Left renal pelvis (tissue), 4 donors: ENCODE measurements around the gene SPECC1. TPM values are rescaled to one million over a fixed set of nuclear protein-coding genes. Genes with fewer than 3 reads are reported as not detected.
"Not testable (repeated sequence)": the region's sequence is repeated elsewhere in the genome, so short reads cannot be mapped to it uniquely, and the experiment has no call there.

Experiments
- DNase-seq, 4 donors: peaks; one replicate each; pipeline ENCODE4 v3.0.0-alpha.2; 2013; ENCODE audit warnings: low read depth in 4 of 4, low spot score in 3 of 4
- polyA plus RNA-seq, 4 donors: library from polyadenylated mRNA; unstranded; fragments of 120-200 nt; gene quantifications; one replicate each; pipeline ENCODE4 v1.2.1, GENCODE V29; 2013; ENCODE audit not compliant: insufficient read length in 4 of 4

The SPECC1 gene
- polyA plus RNA-seq, 4 donors, result 12.4 to 24.0 (median 16.9) TPM

GRCh38 chr17:20284570-20285295 lies 275.6 kb downstream of the SPECC1 start:
- DNase-seq, result no peak

GRCh38 chr17:20289984-20290383 lies 280.8 kb downstream of the SPECC1 start:
- no peak for DNase-seq

- no peak for DNase-seq
These were observed 282.7 kb downstream of the SPECC1 start for GRCh38 chr17:20291853-20292252.

GRCh38 chr17:20293501-20293900 lies 284.3 kb downstream of the SPECC1 start:
- no peak for DNase-seq

GRCh38 chr17:20294120-20294519 lies 285.0 kb downstream of the SPECC1 start:
- DNase-seq, result no peak

- DNase-seq, result no peak
These were observed 289.9 kb downstream of the SPECC1 start for GRCh38 chr17:20299013-20299412.

GRCh38 chr17:20300436-20300934 lies 291.3 kb downstream of the SPECC1 start:
- no peak for DNase-seq

GRCh38 chr17:20302246-20302917 lies 293.2 kb downstream of the SPECC1 start:
- no peak for DNase-seq

- no peak for DNase-seq
These were observed 295.8 kb downstream of the SPECC1 start for GRCh38 chr17:20304961-20305360.

GRCh38 chr17:20306924-20307323 lies 297.8 kb downstream of the SPECC1 start:
- no peak for DNase-seq

- DNase-seq, result no peak
These were observed 298.3 kb downstream of the SPECC1 start for GRCh38 chr17:20307326-20307910.

- no peak for DNase-seq
These were observed 301.3 kb downstream of the SPECC1 start for GRCh38 chr17:20310481-20310880.

- no peak for DNase-seq
These were observed 304.1 kb downstream of the SPECC1 start for GRCh38 chr17:20313306-20313705.

GRCh38 chr17:20313891-20314290 lies 304.7 kb downstream of the SPECC1 start:
- DNase-seq, result no peak

GRCh38 chr17:20314834-20315233 lies 305.7 kb downstream of the SPECC1 start:
- DNase-seq, result no peak

GRCh38 chr17:20315311-20315710 lies 306.2 kb downstream of the SPECC1 start:
- no peak for DNase-seq

- no peak for DNase-seq
These were observed 306.7 kb downstream of the SPECC1 start for GRCh38 chr17:20315821-20316220.

- peak in 2 of 4 donors; percentile 36 to 39 for DNase-seq
These were observed 311.5 kb downstream of the SPECC1 start for GRCh38 chr17:20320535-20321229.

- DNase-seq, result not testable (repeated sequence)
These were observed 312.2 kb downstream of the SPECC1 start for GRCh38 chr17:20321357-20321756.

- DNase-seq, result not testable (repeated sequence)
These were observed 318.6 kb downstream of the SPECC1 start for GRCh38 chr17:20327739-20328138.

GRCh38 chr17:20351405-20351804 lies 342.2 kb downstream of the SPECC1 start:
- not testable (repeated sequence) for DNase-seq
